K562 (cell line): ENCODE results near the gene SRRT. TPM values are rescaled to one million over a fixed set of nuclear protein-coding genes. Genes with fewer than 3 reads are reported as not detected.

Source experiments
- BACH1 ChIP-seq: fragments of 200-800 bp; sonication (Bioruptor generic); IDR thresholded peaks from 2 replicates; pipeline ENCODE4 v1.6.1; 2016; ENCODE audit warnings: missing genetic modification characterization, missing compliant biosample characterization
- BCL6 ChIP-seq: fragments of 250-450 bp; sonication (Bioruptor Pico); IDR thresholded peaks from 2 replicates; pipeline ENCODE4 v1.4.0; 2020
- CBX2 ChIP-seq: fragments of 200-600 bp; sonication (generic); IDR thresholded peaks from one replicate; pipeline ENCODE4 v1.6.1; 2012; ENCODE audit warnings: mild to moderate bottlenecking, low read length, inconsistent platforms; ENCODE audit not compliant: insufficient read depth, poor library complexity, severe bottlenecking
- CREB5 ChIP-seq: fragments of 250-450 bp; sonication (Bioruptor Pico); IDR thresholded peaks from 2 replicates; pipeline ENCODE4 v1.5.0; 2020; ENCODE audit warnings: mild to moderate bottlenecking
- FOS ChIP-seq: IDR thresholded peaks from 3 replicates; pipeline ENCODE4 v1.6.1; 2011; ENCODE audit not compliant: insufficient read length; ENCODE audit errors: extremely low read depth
- MLX ChIP-seq, 2 experiments: fragments of 450-650 bp in 1 of 2; sonication (generic) in 1 of 2; formaldehyde crosslinking; conservative IDR thresholded peaks; 2 replicates each; pipeline versions ENCODE4 v1.4.0 to v1.8.1; 2020 to 2022; ENCODE audit warnings: mild to moderate bottlenecking in 1 of 2, missing genetic modification reagents in 1 of 2
- NFRKB ChIP-seq: fragments of 450-650 bp; IDR thresholded peaks from 2 replicates; pipeline ENCODE4 v1.6.1; 2016; ENCODE audit warnings: low read depth
- NONO ChIP-seq, 2 experiments: fragments of 200-400 bp in 1 of 2; fragments of 450-650 bp in 1 of 2; formaldehyde crosslinking in 1 of 2; IDR thresholded peaks; 2 replicates each; pipeline ENCODE4 v1.6.1; 2017; ENCODE audit warnings: low read depth in 2 of 2, mild to moderate bottlenecking in 2 of 2, moderate library complexity in 2 of 2, low read length in 1 of 2
- RAD51 ChIP-seq: fragments of 450-650 bp; IDR thresholded peaks from 2 replicates; pipeline ENCODE4 v1.7.1; 2016; ENCODE audit warnings: low read depth, mild to moderate bottlenecking, borderline replicate concordance
- REST ChIP-seq, 2 experiments: fragments of 450-650 bp; formaldehyde crosslinking in 1 of 2; IDR thresholded peaks; 2 replicates each; pipeline versions ENCODE4 v1.4.0 to v1.6.1; 2014 to 2020; ENCODE audit warnings: mild to moderate bottlenecking in 2 of 2, borderline replicate concordance in 1 of 2, low read depth in 1 of 2
- SAFB ChIP-seq: fragments of 200-400 bp; formaldehyde crosslinking; IDR thresholded peaks from 2 replicates; pipeline ENCODE4 v1.6.1; 2017; ENCODE audit warnings: low read depth, low read length, borderline replicate concordance
- TCF3 ChIP-seq: sonication (generic); formaldehyde crosslinking; IDR thresholded peaks from 2 replicates; pipeline ENCODE4 v1.4.0; 2020; ENCODE audit warnings: mild to moderate bottlenecking, missing genetic modification reagents
- USF1 ChIP-seq: sonication (generic); formaldehyde crosslinking; IDR thresholded peaks from 2 replicates; pipeline ENCODE4 v1.9.0; 2022; ENCODE audit warnings: mild to moderate bottlenecking, missing genetic modification reagents
- ZFPM2 ChIP-seq: fragments of 250-450 bp; sonication (Bioruptor Pico); IDR thresholded peaks from 2 replicates; pipeline ENCODE4 v1.5.1; 2022; ENCODE audit warnings: mild to moderate bottlenecking
- ZNF511 ChIP-seq: sonication (generic); formaldehyde crosslinking; IDR thresholded peaks from 2 replicates; pipeline ENCODE4 v1.8.0; 2022; ENCODE audit warnings: mild to moderate bottlenecking, missing genetic modification reagents
- polyA plus RNA-seq, 8 experiments: library from polyadenylated mRNA; depleted of rRNA in 4 of 8; stranded (reverse) in 5 of 8; unstranded in 3 of 8; fragments of >200 nt; fragmentation: Nextera tagmentation in 2 of 8; fragmentation: Illumina TruSeq in 1 of 8; extraction: Ambion mirVana in 2 of 8; extraction: Trizol in 1 of 8; gene quantifications; 2 replicates each; pipeline versions ENCODE4 v1.2.1 to v1.2.3, GENCODE V29; 2011 to 2014; ENCODE audit warnings: inconsistent platforms in 1 of 8, missing spikeins in 1 of 8
- total RNA-seq, 7 experiments: library from RNA; depleted of rRNA in 6 of 7; stranded (reverse); fragments of >200 nt in 6 of 7; fragmentation: Illumina TruSeq in 2 of 7; extraction: Trizol in 2 of 7; gene quantifications; 2 replicates each; pipeline versions ENCODE4 v1.2.1 to v1.2.3, GENCODE V29; 2011 to 2021; ENCODE audit warnings: low replicate concordance in 1 of 7

The SRRT gene
- total and polyA plus RNA-seq, 9 of the 15 experiments (the other 6 are each of a cell fraction or from before 2014, with no cell fraction given) = 10.3 to 263 (median 84.4) TPM

GRCh38 chr7:100825751-100826513, 49.0 kb upstream of the SRRT start (continued):
- TF ChIP-seq NONO (IDR thresholded peaks at IDR 0.05; ENCODE audit: low read depth in 2 of 2, low read length in 1 of 2) (no peak), MLX (CRISPR knock-in tag; conservative IDR thresholded peaks at IDR 0.05) (no peak), ZNF511 (no peak), CREB5 (CRISPR knock-in tag) (no peak), CBX2 (no peak), NFRKB (no peak), BCL6 (CRISPR knock-in tag) (no peak), RAD51 (no peak), FOS (no peak), SAFB (no peak), TCF3 (CRISPR knock-in tag) (no peak), REST (IDR thresholded peaks at IDR 0.05; ENCODE audit: borderline replicate concordance) (peak; percentile 56; the same call in 1 of the 2 replicates), REST (CRISPR knock-in tag; IDR thresholded peaks at IDR 0.05; ENCODE audit: low read depth) (no peak), BACH1 (tag) (no peak), USF1 (CRISPR knock-in tag) (no peak), ZFPM2 (CRISPR knock-in tag) (no peak)
